ENCODE results near the gene SH3GL2.

- TF ChIP-seq ISL1 (CRISPR knock-in tag; IDR thresholded peaks at IDR 0.05), result no peak
- no peak for TF ChIP-seq POU6F1 (CRISPR knock-in tag; IDR thresholded peaks at IDR 0.05; ENCODE audit: borderline replicate concordance, low read depth)
Measured at GRCh38 chr9:17630531-17630949, 51.7 kb downstream of the SH3GL2 start.
